Stimulated activated CD4-positive, alpha-beta T cell treated with anti-CD3 and anti-CD28 coated beads, Interleukin-2, amount 100 ng/mL, for 4 hours (primary cell): ENCODE data around the gene RFK.

Source experiments
- DNase-seq: peaks from one replicate; pipeline ENCODE4 v3.0.0-alpha.2; 2020; ENCODE audit warnings: low read depth

The RFK gene

GRCh38 chr9:76412638-76413037 lies 18.4 kb upstream of the RFK start:
- no peak for DNase-seq

- no peak for DNase-seq
These were observed 11.6 kb upstream of the RFK start for GRCh38 chr9:76405868-76406267.

- DNase-seq: no peak
These were observed 11.1 kb upstream of the RFK start for GRCh38 chr9:76405340-76405739.

- no peak for DNase-seq
These were observed 10.2 kb upstream of the RFK start for GRCh38 chr9:76404401-76404800.

GRCh38 chr9:76403352-76403751 lies 9.1 kb upstream of the RFK start:
- peak; percentile 10 for DNase-seq

- no peak for DNase-seq
These were observed 7.5 kb upstream of the RFK start for GRCh38 chr9:76401580-76402354.

GRCh38 chr9:76401176-76401575 lies 7.0 kb upstream of the RFK start:
- DNase-seq: no peak

GRCh38 chr9:76400534-76401096 lies 6.4 kb upstream of the RFK start:
- no peak for DNase-seq

- no peak for DNase-seq
These were observed 5.6 kb upstream of the RFK start for GRCh38 chr9:76399856-76400255.

- no peak for DNase-seq
These were observed 2.4 kb upstream of the RFK start for GRCh38 chr9:76396597-76396996.

GRCh38 chr9:76396144-76396543 lies 1.9 kb upstream of the RFK start:
- DNase-seq: no peak

- no peak for DNase-seq
These were observed 1.2 kb upstream of the RFK start for GRCh38 chr9:76395381-76395780.

- peak; percentile 15 for DNase-seq
These were observed 680 bp upstream of the RFK start for GRCh38 chr9:76394960-76395252.

- DNase-seq: no peak
These were observed 3.6 kb downstream of the RFK start for GRCh38 chr9:76390656-76391055.

- DNase-seq: no peak
These were observed 14.7 kb downstream of the RFK start for GRCh38 chr9:76379494-76379893.

- no peak for DNase-seq
These were observed 15.7 kb downstream of the RFK start for GRCh38 chr9:76378367-76379073.

- DNase-seq: no peak
These were observed 16.4 kb downstream of the RFK start for GRCh38 chr9:76377791-76378190.

- DNase-seq: no peak
These were observed 19.3 kb downstream of the RFK start for GRCh38 chr9:76374783-76375559.

GRCh38 chr9:76373784-76374474 lies 20.3 kb downstream of the RFK start:
- DNase-seq: no peak

- no peak for DNase-seq
These were observed 20.9 kb downstream of the RFK start for GRCh38 chr9:76373173-76373783.

GRCh38 chr9:76372336-76372735 lies 21.9 kb downstream of the RFK start:
- no peak for DNase-seq

GRCh38 chr9:76371901-76372300 lies 22.3 kb downstream of the RFK start:
- no peak for DNase-seq
